Ascending aorta (tissue), 2 donors: ENCODE data around the gene TBC1D4. TPM values are rescaled to one million over a fixed set of nuclear protein-coding genes. Genes with fewer than 3 reads are reported as not detected.

ENCODE experiments used
- DNase-seq, 2 donors: peaks; one replicate each; pipeline ENCODE4 v3.0.0-alpha.2; 2019; ENCODE audit warnings: low spot score in 2 of 2
- H3K27ac ChIP-seq, 2 donors: fragments of 200-600 bp; sonication (generic); one replicate each; pipeline ENCODE4 v1.5.1; 2016 to 2017; ENCODE audit warnings: mild to moderate bottlenecking in 1 of 2
- H3K27me3 ChIP-seq: fragments of 200-600 bp; sonication (generic); one replicate; pipeline ENCODE4 v1.5.1; 2017
- H3K36me3 ChIP-seq, 2 donors: fragments of 200-600 bp; sonication (generic); one replicate each; pipeline ENCODE4 v1.5.1; 2016
- H3K4me1 ChIP-seq, 2 donors: fragments of 200-600 bp; sonication (generic); one replicate each; pipeline ENCODE4 v1.5.1; 2016 to 2017; ENCODE audit warnings: mild to moderate bottlenecking in 1 of 2
- H3K4me3 ChIP-seq, 2 donors: fragments of 200-600 bp; sonication (generic); one replicate each; pipeline ENCODE4 v1.5.1; 2016 to 2017; ENCODE audit warnings: mild to moderate bottlenecking in 1 of 2
- H3K9me3 ChIP-seq, 2 donors: fragments of 200-600 bp; sonication (generic); one replicate each; pipeline ENCODE4 v1.5.1; 2016
- intact Hi-C: fragments of 100-400 bp; cut with DNase I; formaldehyde crosslinking; loops from one replicate; pipeline ENCODE4 v1.15.1; 2023
- total RNA-seq: library from RNA; depleted of rRNA; stranded (reverse); fragments of >200 nt; gene quantifications from one replicate; pipeline ENCODE4 v1.1.0, GENCODE V29; 2016
- TF ChIP-seq, protein P1 (sequence below), 3 experiments: fragments of 200-600 bp in 2 of 3; fragments of 450-650 bp in 1 of 3; sonication (generic) in 2 of 3; IDR thresholded peaks; one replicate each; pipeline ENCODE4 v1.5.1; 2016 to 2019; ENCODE audit warnings: antibody characterized with exemption in 3 of 3, mild to moderate bottlenecking in 1 of 3, moderate library complexity in 1 of 3

Gene TBC1D4
- total RNA-seq, 1 donor from 2014 or later: 9.5 TPM

DNA sequence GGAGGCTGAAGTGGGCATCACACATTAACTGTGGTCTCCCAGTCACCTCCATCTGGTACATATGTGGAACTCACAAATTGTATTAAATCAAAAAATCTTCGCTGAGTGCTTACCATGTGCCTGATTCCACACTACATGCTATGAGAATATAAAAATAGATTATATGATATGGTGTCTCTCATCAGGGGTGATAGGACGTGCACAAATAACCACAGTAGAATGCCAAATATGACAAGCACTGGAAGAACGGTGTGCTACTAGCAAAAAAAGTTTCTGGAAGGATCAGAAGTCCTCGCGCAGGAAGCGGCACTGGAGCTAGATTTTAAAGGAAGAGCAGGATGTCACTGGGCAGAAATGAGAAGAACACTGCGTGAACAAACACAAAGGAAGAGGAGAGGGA is 62.3 kb downstream of the TBC1D4 start:
- Histone ChIP-seq H3K27ac (no peak overlapping the region), H3K27me3 (no peaks in the 10 kb centered on the region), H3K4me3 (no peak overlapping the region), H3K36me3 (no peaks in the 10 kb centered on the region), H3K9me3 (no peaks in the 10 kb centered on the region), H3K4me1 (peaks cover 0 to 7% of the 10 kb centered on the region in 2 donors)
- no peak for DNase-seq
- intact Hi-C loops: no loop called here
- TF ChIP-seq, protein P1, sequence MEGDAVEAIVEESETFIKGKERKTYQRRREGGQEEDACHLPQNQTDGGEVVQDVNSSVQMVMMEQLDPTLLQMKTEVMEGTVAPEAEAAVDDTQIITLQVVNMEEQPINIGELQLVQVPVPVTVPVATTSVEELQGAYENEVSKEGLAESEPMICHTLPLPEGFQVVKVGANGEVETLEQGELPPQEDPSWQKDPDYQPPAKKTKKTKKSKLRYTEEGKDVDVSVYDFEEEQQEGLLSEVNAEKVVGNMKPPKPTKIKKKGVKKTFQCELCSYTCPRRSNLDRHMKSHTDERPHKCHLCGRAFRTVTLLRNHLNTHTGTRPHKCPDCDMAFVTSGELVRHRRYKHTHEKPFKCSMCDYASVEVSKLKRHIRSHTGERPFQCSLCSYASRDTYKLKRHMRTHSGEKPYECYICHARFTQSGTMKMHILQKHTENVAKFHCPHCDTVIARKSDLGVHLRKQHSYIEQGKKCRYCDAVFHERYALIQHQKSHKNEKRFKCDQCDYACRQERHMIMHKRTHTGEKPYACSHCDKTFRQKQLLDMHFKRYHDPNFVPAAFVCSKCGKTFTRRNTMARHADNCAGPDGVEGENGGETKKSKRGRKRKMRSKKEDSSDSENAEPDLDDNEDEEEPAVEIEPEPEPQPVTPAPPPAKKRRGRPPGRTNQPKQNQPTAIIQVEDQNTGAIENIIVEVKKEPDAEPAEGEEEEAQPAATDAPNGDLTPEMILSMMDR (IDR thresholded peaks at IDR 0.05): no peak

DNA sequence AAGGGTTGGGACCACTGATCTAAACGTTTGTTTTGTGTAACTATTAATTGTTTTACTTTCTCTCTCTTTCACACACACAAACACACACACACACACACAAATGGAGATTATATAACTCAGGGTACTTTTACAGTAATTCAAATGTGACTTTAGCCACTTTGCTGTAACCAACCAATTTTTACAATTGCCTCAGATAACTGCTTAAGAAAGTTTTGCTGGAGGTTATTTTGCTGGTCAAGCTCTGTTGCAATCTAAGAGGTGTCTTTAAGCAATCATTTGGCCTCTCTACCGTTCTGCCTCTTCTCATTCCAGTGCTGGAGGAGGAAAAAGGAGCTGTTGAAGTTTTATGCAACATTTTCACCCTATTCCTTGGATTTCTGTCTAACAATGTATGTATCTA is 63.0 kb downstream of the TBC1D4 start:
- Histone ChIP-seq H3K4me3 (no peak overlapping the region), H3K27me3 (no peaks in the 10 kb centered on the region), H3K36me3 (no peaks in the 10 kb centered on the region), H3K9me3 (no peaks in the 10 kb centered on the region), H3K4me1 (peaks cover 0 to 7% of the 10 kb centered on the region in 2 donors), H3K27ac (no peak overlapping the region)
- intact Hi-C loops: no loop called here
- DNase-seq: no peak
- TF ChIP-seq, protein P1 (IDR thresholded peaks at IDR 0.05): no peak

DNA sequence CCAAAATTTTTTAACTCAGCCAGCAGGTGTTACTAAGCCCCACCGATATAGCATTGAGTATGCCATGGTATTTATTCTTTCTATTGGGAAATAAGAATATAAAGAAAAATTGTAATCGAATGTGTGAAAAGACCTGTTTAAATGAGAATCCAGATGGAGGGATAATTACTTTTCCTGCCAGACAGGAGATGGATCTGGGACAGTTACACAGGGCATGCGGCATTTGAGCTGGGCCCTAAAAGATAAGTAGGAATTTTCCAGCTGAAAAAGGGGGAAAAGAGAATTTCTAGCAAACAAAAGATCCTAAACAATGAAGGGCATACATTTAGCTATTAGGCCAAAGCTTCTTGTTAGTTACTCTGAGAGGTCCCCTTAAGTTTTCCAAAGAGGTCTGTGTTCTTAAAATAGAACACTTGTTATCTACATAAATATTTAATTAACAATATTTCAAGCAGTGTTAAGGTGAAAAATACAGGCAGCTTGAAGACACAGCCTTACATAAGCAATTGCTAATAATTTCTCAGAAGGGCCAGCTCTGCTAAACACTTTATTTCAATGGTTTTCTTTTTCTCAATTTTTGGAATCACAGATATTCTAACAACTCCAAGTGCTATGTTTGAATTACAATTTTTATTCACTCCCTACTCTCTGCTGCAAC is 63.7 kb downstream of the TBC1D4 start:
- no peak for DNase-seq
- Histone ChIP-seq H3K36me3 (no peaks in the 10 kb centered on the region), H3K27ac (no peak overlapping the region), H3K9me3 (no peaks in the 10 kb centered on the region), H3K27me3 (no peaks in the 10 kb centered on the region), H3K4me1 (peaks cover 0 to 7% of the 10 kb centered on the region in 2 donors), H3K4me3 (no peak overlapping the region)
- intact Hi-C loops: no loop called here
- TF ChIP-seq, protein P1 (IDR thresholded peaks at IDR 0.05): no peak

DNA sequence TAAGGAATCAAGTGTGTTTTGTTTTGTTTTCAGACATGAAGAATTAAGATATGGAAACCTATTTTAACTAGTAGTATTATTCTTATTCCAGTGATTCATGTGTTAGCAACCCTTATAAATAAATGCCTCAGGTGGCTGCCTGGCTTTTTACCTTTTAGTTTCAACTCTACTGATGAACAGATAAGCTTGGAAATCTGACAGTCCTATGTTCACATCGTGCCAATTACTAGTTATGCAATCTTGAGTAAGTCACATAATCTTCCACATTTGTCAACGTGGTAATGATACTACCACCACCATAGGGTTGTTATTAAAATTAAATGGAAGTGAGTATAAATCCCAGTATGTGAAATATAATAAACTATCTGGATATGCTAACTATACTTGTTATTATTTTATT is 64.3 kb downstream of the TBC1D4 start:
- intact Hi-C loops: no loop called here
- Histone ChIP-seq H3K36me3 (no peaks in the 10 kb centered on the region), H3K27me3 (no peaks in the 10 kb centered on the region), H3K4me3 (no peak overlapping the region), H3K27ac (no peak overlapping the region), H3K4me1 (peaks cover 0 to 7% of the 10 kb centered on the region in 2 donors), H3K9me3 (no peaks in the 10 kb centered on the region)
- DNase-seq: no peak
- TF ChIP-seq, protein P1 (IDR thresholded peaks at IDR 0.05): no peak

DNA sequence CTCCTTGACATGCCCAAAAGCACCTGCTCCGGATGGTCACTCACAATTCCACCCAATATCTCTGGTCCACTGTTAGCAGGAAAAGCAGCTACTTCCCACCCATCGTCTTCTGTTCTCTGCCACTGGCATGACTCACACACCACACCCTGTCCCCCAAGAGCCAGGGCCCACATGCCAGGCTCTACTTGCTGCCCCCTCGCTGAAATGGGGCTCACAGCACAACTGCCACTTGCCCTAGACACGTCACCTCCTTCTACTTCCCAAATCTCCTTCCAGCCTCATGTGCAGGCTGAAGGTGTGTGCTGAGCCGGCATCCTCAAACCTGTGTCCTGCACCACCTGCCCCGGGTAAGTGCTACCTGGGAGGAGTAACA is 65.0 kb downstream of the TBC1D4 start:
- Histone ChIP-seq H3K4me1 (peaks cover 0 to 7% of the 10 kb centered on the region in 2 donors), H3K27me3 (no peaks in the 10 kb centered on the region), H3K9me3 (no peaks in the 10 kb centered on the region), H3K27ac (no peak overlapping the region), H3K36me3 (no peaks in the 10 kb centered on the region), H3K4me3 (no peak overlapping the region)
- DNase-seq: no peak
- intact Hi-C loops: no loop called here
- TF ChIP-seq, protein P1 (IDR thresholded peaks at IDR 0.05): no peak
